AG04450 (cell line): ENCODE results near the gene SGMS1. TPM values are rescaled to one million over a fixed set of nuclear protein-coding genes. Genes with fewer than 3 reads are reported as not detected.

Experiments
- CTCF ChIA-PET: fragments of 300-600, 350-600 bp; formaldehyde crosslinking; extraction: SDS; loops from one replicate; lab custom pipeline; 2022; ENCODE audit warnings: antibody characterized with exemption, inconsistent platforms; lab: Charles Lee
- POLR2A ChIA-PET: fragments of 350-600 bp; formaldehyde crosslinking; extraction: SDS; loops from one replicate; lab custom pipeline; 2021; ENCODE audit warnings: antibody characterized with exemption, inconsistent platforms; lab: Yijun Ruan, JAX
- DNase-seq: peaks from one replicate; pipeline ENCODE4 v3.0.0-alpha.2; 2011; ENCODE audit warnings: low read depth, low spot score
- H3K27ac ChIP-seq: one replicate; pipeline ENCODE4 v1.5.1; 2012; ENCODE audit warnings: low read depth, low read length, control low read depth
- H3K27me3 ChIP-seq: one replicate; pipeline ENCODE4 v1.6.0; 2012; ENCODE audit warnings: low read length; ENCODE audit not compliant: control insufficient read depth, insufficient read depth
- H3K4me3 ChIP-seq: 2 replicates; pipeline ENCODE4 v1.5.1; 2011; ENCODE audit warnings: mild to moderate bottlenecking, low read depth, low read length, control low read depth
- H3K9me3 ChIP-seq: 2 replicates; pipeline ENCODE4 v1.5.1; 2012; ENCODE audit warnings: low read length; ENCODE audit not compliant: control insufficient read depth, insufficient read depth
- polyA plus RNA-seq: library from polyadenylated mRNA; depleted of rRNA; stranded (reverse); fragments of >200 nt; gene quantifications from 2 replicates; pipeline ENCODE4 v1.2.3, GENCODE V29; 2011
- TF ChIP-seq, protein P1 (sequence below): IDR thresholded peaks from 2 replicates; pipeline ENCODE4 v1.5.1; 2011; ENCODE audit warnings: low read depth, low read length, control low read depth, inconsistent platforms

The SGMS1 gene
- polyA plus RNA-seq, 1 experiment = 17.7 TPM

DNA sequence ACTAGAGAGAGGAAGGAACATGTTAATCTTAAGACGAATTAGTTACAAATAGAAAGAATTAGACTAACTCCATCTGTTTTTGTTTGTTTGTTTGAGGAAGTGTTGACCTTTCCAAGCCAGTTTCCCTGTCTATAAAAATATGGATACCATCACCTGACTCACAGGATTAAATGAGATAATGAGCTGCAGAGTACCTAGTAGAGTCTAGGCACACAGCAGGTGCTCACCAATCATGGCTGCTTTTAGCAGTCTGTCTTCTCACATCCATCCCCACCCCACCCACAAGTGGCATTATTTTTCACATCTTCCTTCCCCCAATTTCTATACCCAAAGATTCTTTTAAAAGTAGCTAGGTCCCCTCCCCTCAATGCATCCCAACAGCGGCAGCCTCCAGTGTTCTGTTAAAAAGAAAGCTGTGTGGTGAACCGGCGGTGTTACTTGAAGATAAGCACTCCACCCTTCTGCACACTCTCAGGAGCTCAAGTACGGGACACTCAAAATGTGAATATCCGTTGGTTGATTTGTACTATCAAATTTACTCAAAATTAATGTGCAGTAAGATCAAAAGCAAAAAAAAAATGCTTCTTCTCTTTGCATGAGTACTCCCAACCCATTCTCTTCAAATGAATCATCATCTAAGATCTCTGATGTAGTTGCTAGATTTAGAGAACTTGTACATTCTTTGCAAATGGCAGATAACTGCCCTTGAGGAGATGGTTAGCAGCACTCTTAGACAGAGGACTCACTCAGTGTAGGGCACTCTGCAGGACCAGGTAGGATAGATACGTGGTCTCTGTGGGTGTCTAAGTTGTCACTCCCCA lies 227.1 kb downstream of the SGMS1 start:
- H3K27me3 ChIP-seq = no peaks in the 10 kb centered on the region
- H3K27ac ChIP-seq = no peak overlapping the region
- no peak overlapping the region for H3K4me3 ChIP-seq
- POLR2A ChIA-PET = no interaction called here
- TF ChIP-seq, protein P1, sequence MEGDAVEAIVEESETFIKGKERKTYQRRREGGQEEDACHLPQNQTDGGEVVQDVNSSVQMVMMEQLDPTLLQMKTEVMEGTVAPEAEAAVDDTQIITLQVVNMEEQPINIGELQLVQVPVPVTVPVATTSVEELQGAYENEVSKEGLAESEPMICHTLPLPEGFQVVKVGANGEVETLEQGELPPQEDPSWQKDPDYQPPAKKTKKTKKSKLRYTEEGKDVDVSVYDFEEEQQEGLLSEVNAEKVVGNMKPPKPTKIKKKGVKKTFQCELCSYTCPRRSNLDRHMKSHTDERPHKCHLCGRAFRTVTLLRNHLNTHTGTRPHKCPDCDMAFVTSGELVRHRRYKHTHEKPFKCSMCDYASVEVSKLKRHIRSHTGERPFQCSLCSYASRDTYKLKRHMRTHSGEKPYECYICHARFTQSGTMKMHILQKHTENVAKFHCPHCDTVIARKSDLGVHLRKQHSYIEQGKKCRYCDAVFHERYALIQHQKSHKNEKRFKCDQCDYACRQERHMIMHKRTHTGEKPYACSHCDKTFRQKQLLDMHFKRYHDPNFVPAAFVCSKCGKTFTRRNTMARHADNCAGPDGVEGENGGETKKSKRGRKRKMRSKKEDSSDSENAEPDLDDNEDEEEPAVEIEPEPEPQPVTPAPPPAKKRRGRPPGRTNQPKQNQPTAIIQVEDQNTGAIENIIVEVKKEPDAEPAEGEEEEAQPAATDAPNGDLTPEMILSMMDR = no peak
- no peaks in the 10 kb centered on the region for H3K9me3 ChIP-seq
- CTCF ChIA-PET = interaction anchor here (0.6 kb wide), 1 partner anchor 338 kb away, joined by 3 read pairs; no protein-coding TSS in a partner anchor
- no peak for DNase-seq

DNA sequence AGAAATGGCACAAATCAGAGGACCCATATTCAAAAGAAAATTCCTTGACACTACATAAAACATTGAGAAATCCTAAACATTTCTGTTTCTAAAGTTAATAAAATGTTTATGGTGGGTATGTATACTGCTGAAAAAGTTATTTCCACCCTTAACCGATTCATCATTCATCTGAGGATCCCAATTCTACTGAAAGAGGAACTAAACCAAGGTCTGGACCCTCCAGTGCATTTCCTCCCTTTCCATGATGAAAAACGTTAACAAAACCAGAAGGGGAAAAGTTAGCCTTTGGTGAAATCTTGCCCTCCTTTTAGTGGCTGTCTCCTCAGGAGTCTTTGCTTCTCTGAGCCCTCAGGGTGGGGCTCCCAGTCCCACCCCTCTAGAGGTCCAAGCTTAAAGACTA lies 227.9 kb downstream of the SGMS1 start:
- no peak for DNase-seq
- POLR2A ChIA-PET = interaction anchor here (1.1 kb wide), 1 partner anchor 229 kb away, joined by 3 read pairs; no protein-coding TSS in a partner anchor
- H3K9me3 ChIP-seq = no peaks in the 10 kb centered on the region
- H3K4me3 ChIP-seq = no peak overlapping the region
- no peaks in the 10 kb centered on the region for H3K27me3 ChIP-seq
- TF ChIP-seq, protein P1 = no peak
- no peak overlapping the region for H3K27ac ChIP-seq
- CTCF ChIA-PET = no interaction called here

DNA sequence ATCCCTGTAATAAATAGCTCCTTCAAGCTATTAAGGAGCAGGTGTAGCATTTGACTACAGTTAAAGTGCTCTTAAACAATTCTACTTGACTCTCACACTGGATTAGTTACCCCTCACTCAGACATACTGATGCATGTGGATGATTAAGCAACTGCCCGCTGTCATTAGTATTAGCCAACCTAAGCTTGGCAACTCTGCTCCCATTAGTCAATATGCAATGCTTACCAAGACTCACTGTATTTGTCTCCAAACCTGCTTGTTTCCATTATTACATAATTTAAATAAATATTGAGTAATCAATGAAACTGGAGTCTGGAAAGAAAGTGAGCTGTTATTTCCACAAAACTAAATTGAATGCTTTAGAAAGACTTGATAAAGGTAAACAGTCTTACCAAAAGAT lies 228.5 kb downstream of the SGMS1 start:
- POLR2A ChIA-PET = interaction anchor here (1.1 kb wide), 1 partner anchor 229 kb away, joined by 3 read pairs; no protein-coding TSS in a partner anchor

DNA sequence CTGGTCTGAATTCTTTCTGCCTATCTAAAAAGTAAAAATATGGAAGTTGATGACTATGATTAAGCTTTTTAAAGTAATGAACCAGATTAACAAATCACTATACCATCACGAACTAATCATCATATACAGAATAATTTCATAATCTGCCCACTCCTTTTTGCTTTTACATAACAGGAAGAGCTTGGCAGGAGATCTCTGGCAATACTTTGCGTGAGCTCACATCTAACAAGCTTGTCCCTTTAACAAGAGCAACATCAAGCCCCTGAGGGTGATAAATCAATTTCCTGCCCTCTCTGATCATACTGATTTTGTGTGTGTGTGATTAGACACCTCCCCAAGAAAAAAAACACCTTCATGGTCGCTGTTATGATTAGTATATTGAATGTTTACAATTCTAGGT lies 228.9 kb downstream of the SGMS1 start:
- Histone ChIP-seq H3K27ac (no peak overlapping the region), H3K9me3 (no peaks in the 10 kb centered on the region), H3K27me3 (no peaks in the 10 kb centered on the region), H3K4me3 (no peak overlapping the region)
- POLR2A ChIA-PET = interaction anchor here (1.1 kb wide), 1 partner anchor 230 kb away, joined by 3 read pairs; no protein-coding TSS in a partner anchor
- CTCF ChIA-PET = interaction anchor here (1.0 kb wide), 1 partner anchor 26 kb away, joined by 4 read pairs; no protein-coding TSS in a partner anchor
- DNase-seq = no peak
- TF ChIP-seq, protein P1 = no peak

More for the DNA sequence above, 228.5 kb downstream of the SGMS1 start:
- DNase-seq = no peak
- Histone ChIP-seq H3K27ac (no peak overlapping the region), H3K9me3 (no peaks in the 10 kb centered on the region), H3K4me3 (no peak overlapping the region), H3K27me3 (no peaks in the 10 kb centered on the region)
- CTCF ChIA-PET = interaction anchor here (1.0 kb wide), 1 partner anchor 27 kb away, joined by 4 read pairs; no protein-coding TSS in a partner anchor
- TF ChIP-seq, protein P1 = no peak
